Endothelial cell of umbilical vein (primary cell): ENCODE measurements around the gene DDR1. TPM values are rescaled to one million over a fixed set of nuclear protein-coding genes. Genes with fewer than 3 reads are reported as not detected.
A peak's percentile ranks its signal among the peaks of the same experiment; 100 is the strongest.

Source experiments
- BruUV-seq: library from RNA; stranded (reverse); fragments of 400-500 nt; replicated peaks from 2 replicates; lab custom pipeline; 2021; lab: Mats Ljungman, UMichigan
- CTCF ChIA-PET: fragments of 300-600, 350-600 bp; sonication (Branson Sonifier 250); formaldehyde crosslinking; loops from one replicate; lab custom pipeline; 2021; ENCODE audit warnings: antibody characterized with exemption, inconsistent platforms; lab: Charles Lee
- POLR2A ChIA-PET: fragments of 300-600, 350-600 bp; sonication (Branson Sonifier 250); formaldehyde crosslinking; loops from one replicate; lab custom pipeline; 2021; ENCODE audit warnings: antibody characterized with exemption, inconsistent platforms; lab: Charles Lee
- DNase-seq: peaks from one replicate; pipeline ENCODE4 v3.0.0-alpha.2; 2011; ENCODE audit warnings: low read depth, low spot score
- FAIRE-seq: peaks from 2 replicates; lab custom pipeline; 2011; peaks lifted over from hg19 to GRCh38; lab: Jason Lieb, UNC
- H2AFZ ChIP-seq: 2 replicates; pipeline ENCODE4 v1.6.0; 2012; ENCODE audit warnings: low read depth, low read length, control low read depth, inconsistent platforms
- H3K27ac ChIP-seq: 2 replicates; pipeline ENCODE4 v1.5.1; 2011; ENCODE audit warnings: low read depth, mild to moderate bottlenecking, control low read depth, low read length, moderate library complexity; ENCODE audit not compliant: insufficient read depth
- H3K27me3 ChIP-seq, 2 experiments: 2 replicates each; pipeline versions ENCODE4 v1.6.0 to v1.6.1; 2011; ENCODE audit warnings: low read length in 2 of 2, mixed read lengths in 1 of 2; ENCODE audit not compliant: control insufficient read depth in 2 of 2, insufficient read depth in 2 of 2
- H3K36me3 ChIP-seq, 2 experiments: 2 replicates in 1 of 2; 3 replicates in 1 of 2; pipeline ENCODE4 v1.5.1; 2011; ENCODE audit warnings: low read length in 2 of 2, mild to moderate bottlenecking in 1 of 2, moderate library complexity in 1 of 2; ENCODE audit not compliant: control insufficient read depth in 2 of 2, insufficient read depth in 2 of 2; ENCODE audit errors: extremely low read depth in 1 of 2
- H3K4me1 ChIP-seq: 3 replicates; pipeline ENCODE4 v1.5.1; 2011; ENCODE audit warnings: mild to moderate bottlenecking, low read length; ENCODE audit not compliant: control insufficient read depth, insufficient read depth; ENCODE audit errors: extremely low read depth
- H3K4me2 ChIP-seq: 2 replicates; pipeline ENCODE4 v1.6.1; 2011; ENCODE audit warnings: low read length, control low read depth, mixed read lengths; ENCODE audit not compliant: insufficient read depth
- H3K4me3 ChIP-seq, 3 experiments: fragments of 200-600 bp in 1 of 3; sonication (generic), shearing (Covaris generic) in 1 of 3; replicated peaks in 1 of 3; 2 replicates each; pipeline ENCODE4 v1.5.1; 2011 to 2016; ENCODE audit warnings: control low read depth in 3 of 3, low read length in 3 of 3, mild to moderate bottlenecking in 2 of 3, inconsistent platforms in 1 of 3, low read depth in 1 of 3, moderate library complexity in 1 of 3; ENCODE audit not compliant: insufficient read depth in 1 of 3
- H3K79me2 ChIP-seq: 2 replicates; pipeline ENCODE4 v1.6.0; 2012; ENCODE audit warnings: low read length, inconsistent platforms; ENCODE audit not compliant: control insufficient read depth, insufficient read depth
- H3K9ac ChIP-seq: replicated peaks from 2 replicates; pipeline ENCODE3; 2011; ENCODE audit warnings: low read length, control low read depth; ENCODE audit not compliant: insufficient read depth; ENCODE audit errors: extremely low read depth
- H3K9me1 ChIP-seq: replicated peaks from 3 replicates; pipeline ENCODE4 v1.6.0; 2011; ENCODE audit warnings: mild to moderate bottlenecking, low read length; ENCODE audit not compliant: control insufficient read depth, insufficient read depth; ENCODE audit errors: extremely low read depth
- H3K9me3 ChIP-seq: replicated peaks from 2 replicates; pipeline ENCODE4 v1.5.1; 2012; ENCODE audit warnings: low read length, inconsistent platforms; ENCODE audit not compliant: control insufficient read depth, insufficient read depth
- H4K20me1 ChIP-seq: replicated peaks from 2 replicates; pipeline ENCODE3; 2011; ENCODE audit warnings: mild to moderate bottlenecking, low read length; ENCODE audit not compliant: control insufficient read depth, insufficient read depth; ENCODE audit errors: extremely low read depth
- EZH2 ChIP-seq: IDR thresholded peaks from 2 replicates; pipeline ENCODE4 v1.6.1; 2012; ENCODE audit warnings: borderline replicate concordance, low read depth, mild to moderate bottlenecking, moderate library complexity, low read length, inconsistent platforms; ENCODE audit not compliant: severe bottlenecking
- FOS ChIP-seq: IDR thresholded peaks from 2 replicates; pipeline ENCODE4 v1.6.1; 2011; ENCODE audit warnings: mild to moderate bottlenecking, low read length, moderate library complexity, borderline replicate concordance; ENCODE audit not compliant: insufficient read depth
- GATA2 ChIP-seq: IDR thresholded peaks from 2 replicates; pipeline ENCODE4 v1.7.0; 2011; ENCODE audit warnings: low read depth, mild to moderate bottlenecking, moderate library complexity, mixed read lengths, low read length; ENCODE audit not compliant: insufficient read length, insufficient read depth
- JUN ChIP-seq: IDR thresholded peaks from 2 replicates; pipeline ENCODE4 v1.6.1; 2011; ENCODE audit warnings: borderline replicate concordance, low read depth; ENCODE audit not compliant: insufficient read length, insufficient read depth
- MYC ChIP-seq: IDR thresholded peaks from one replicate; pipeline ENCODE4 v1.6.1; 2011; ENCODE audit warnings: mild to moderate bottlenecking, low read depth, low read length
- POLR2A ChIP-seq: IDR thresholded peaks from 2 replicates; pipeline ENCODE4 v1.6.1; 2012; ENCODE audit warnings: low read depth, mild to moderate bottlenecking, control low read depth, low read length
- POLR2AphosphoS5 ChIP-seq: IDR thresholded peaks from 2 replicates; pipeline ENCODE4 v1.6.1; 2012; ENCODE audit warnings: low read depth, mild to moderate bottlenecking, control low read depth, low read length, moderate library complexity; ENCODE audit not compliant: insufficient read depth
- dilution Hi-C: fragments of 300-500 bp; cut with MboI; formaldehyde crosslinking; loops from one replicate; pipeline ENCODE4 v1.15.0; 2019; ENCODE audit warnings: low sequenced_read_pairs; ENCODE audit not compliant: extremely low pct_ligation_motif_present
- intact Hi-C: fragments of 100-400 bp; cut with micrococcal nuclease; formaldehyde crosslinking; loops from one replicate; pipeline ENCODE4 v1.10.0; 2022
- polyA plus RNA-seq, 4 experiments: library from polyadenylated mRNA; depleted of rRNA in 3 of 4; stranded (reverse) in 3 of 4; unstranded in 1 of 4; fragments of >200 nt; gene quantifications; 2 replicates each; pipeline versions ENCODE4 v1.2.1 to v1.2.3, GENCODE V29; 2011 to 2012; ENCODE audit warnings: missing spikeins in 1 of 4
- total RNA-seq: library from RNA; stranded (reverse); gene quantifications from 2 replicates; pipeline ENCODE4 v1.2.3, GENCODE V29; 2021
- TF ChIP-seq, protein P1 (sequence below), 2 donors: IDR thresholded peaks; 1 replicate in 1 of 2; 2 replicates in 1 of 2; pipeline ENCODE4 v1.5.1; 2011; ENCODE audit warnings: low read length in 2 of 2, mild to moderate bottlenecking in 2 of 2, moderate library complexity in 2 of 2, control low read depth in 1 of 2, inconsistent platforms in 1 of 2, low read depth in 1 of 2; ENCODE audit not compliant: insufficient read depth in 1 of 2; ENCODE audit errors: extremely low read depth in 1 of 2
- TF ChIP-seq, protein P2 (sequence below): IDR thresholded peaks from 2 replicates; pipeline ENCODE4 v1.6.1; 2011; ENCODE audit not compliant: insufficient read depth, insufficient read length

Gene DDR1
- total and polyA plus RNA-seq, 2 donors (not counting 3 experiments of a cell fraction or from before 2014, with no cell fraction given): 8.8 to 22.9 TPM

DNA sequence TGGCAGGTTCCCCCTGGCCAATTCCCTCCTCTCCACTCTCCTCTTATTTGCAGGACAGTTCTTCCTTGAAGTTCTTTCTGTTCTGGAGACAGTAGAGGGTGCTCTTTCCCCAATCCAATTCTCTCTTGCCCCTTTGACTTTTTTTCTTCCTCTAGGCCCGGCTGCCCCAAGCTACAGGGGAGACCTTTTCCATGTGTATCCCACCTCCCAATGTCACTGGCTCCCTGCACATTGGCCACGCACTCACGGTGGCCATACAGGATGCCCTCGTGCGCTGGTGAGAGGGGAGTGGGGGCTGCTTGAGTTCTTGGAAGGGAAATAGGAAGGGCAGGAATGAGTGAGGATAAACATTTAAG lies 31.2 kb downstream of the DDR1 start:
- POLR2A ChIA-PET: no interaction called here
- peak overlapping the region; percentile 66 for H2AFZ ChIP-seq
- BruUV-seq: no TSS peak
- no peak overlapping the region for H3K4me2 ChIP-seq
- dilution Hi-C loops (no loop called here), intact Hi-C loops (loop anchor here (1.0 kb wide), 6 partner anchors 127 to 277 kb away; no protein-coding TSS in a partner anchor)
- TF ChIP-seq, protein P1, sequence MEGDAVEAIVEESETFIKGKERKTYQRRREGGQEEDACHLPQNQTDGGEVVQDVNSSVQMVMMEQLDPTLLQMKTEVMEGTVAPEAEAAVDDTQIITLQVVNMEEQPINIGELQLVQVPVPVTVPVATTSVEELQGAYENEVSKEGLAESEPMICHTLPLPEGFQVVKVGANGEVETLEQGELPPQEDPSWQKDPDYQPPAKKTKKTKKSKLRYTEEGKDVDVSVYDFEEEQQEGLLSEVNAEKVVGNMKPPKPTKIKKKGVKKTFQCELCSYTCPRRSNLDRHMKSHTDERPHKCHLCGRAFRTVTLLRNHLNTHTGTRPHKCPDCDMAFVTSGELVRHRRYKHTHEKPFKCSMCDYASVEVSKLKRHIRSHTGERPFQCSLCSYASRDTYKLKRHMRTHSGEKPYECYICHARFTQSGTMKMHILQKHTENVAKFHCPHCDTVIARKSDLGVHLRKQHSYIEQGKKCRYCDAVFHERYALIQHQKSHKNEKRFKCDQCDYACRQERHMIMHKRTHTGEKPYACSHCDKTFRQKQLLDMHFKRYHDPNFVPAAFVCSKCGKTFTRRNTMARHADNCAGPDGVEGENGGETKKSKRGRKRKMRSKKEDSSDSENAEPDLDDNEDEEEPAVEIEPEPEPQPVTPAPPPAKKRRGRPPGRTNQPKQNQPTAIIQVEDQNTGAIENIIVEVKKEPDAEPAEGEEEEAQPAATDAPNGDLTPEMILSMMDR (IDR thresholded peaks at IDR 0.05; ENCODE audit: extremely low read depth in 1 of 2, insufficient read depth in 1 of 2, low read depth in 1 of 2, low read length in 2 of 2): peak; percentile 54
- TF ChIP-seq EZH2: no peak
- no peak for TF ChIP-seq POLR2AphosphoS5
- no peaks in the 10 kb centered on the region for H3K27me3 ChIP-seq
- CTCF ChIA-PET: interaction anchor here (0.7 to 7.6 kb wide), 33 partner anchors 8 to 451 kb away, joined by 3 to 142 read pairs (median 5); partner anchors contain the start of genes DDR1, GTF2H4, MUCL3 and PSORS1C1
- H3K79me2 ChIP-seq: no peaks in the 10 kb centered on the region
- H3K27ac ChIP-seq: no peak overlapping the region
- H3K4me3 ChIP-seq: no peak overlapping the region
- no peaks in the 10 kb centered on the region for H4K20me1 ChIP-seq
- H3K9ac ChIP-seq: no peak overlapping the region
- no peaks in the 10 kb centered on the region for H3K9me3 ChIP-seq
- DNase-seq (peak; percentile 75), FAIRE-seq (peak; percentile 81)
- H3K36me3 ChIP-seq: peaks cover 2 to 33% of the 10 kb centered on the region in 2 experiments
- peaks cover 25% of the 10 kb centered on the region for H3K4me1 ChIP-seq
- H3K9me1 ChIP-seq: no peaks in the 10 kb centered on the region

DNA sequence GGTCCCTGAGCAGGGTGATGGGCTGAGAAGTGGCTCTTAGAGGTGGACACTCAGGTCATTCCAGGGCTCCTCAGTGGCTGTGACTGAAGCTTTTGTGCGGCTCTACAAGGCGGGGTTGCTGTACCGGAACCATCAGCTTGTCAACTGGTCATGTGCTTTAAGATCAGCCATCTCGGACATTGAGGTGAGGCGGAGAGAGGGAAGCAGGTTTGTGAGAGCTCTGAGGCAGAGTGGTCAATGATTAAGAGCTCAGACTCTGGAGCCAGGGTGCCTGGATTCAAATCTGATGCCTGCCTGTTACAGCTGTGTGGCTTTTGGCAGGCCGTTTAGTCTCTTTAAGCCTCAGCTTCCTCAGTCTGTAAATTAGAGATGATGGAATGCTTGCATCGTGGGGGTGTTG lies 32.7 kb downstream of the DDR1 start:
- Histone ChIP-seq H3K27ac (no peak overlapping the region), H3K27me3 (no peaks in the 10 kb centered on the region), H3K9ac (no peak overlapping the region), H3K9me1 (no peaks in the 10 kb centered on the region), H3K4me3 (no peak overlapping the region), H2AFZ (no peak overlapping the region), H4K20me1 (no peaks in the 10 kb centered on the region), H3K79me2 (no peaks in the 10 kb centered on the region), H3K36me3 (peaks cover 0 to 33% of the 10 kb centered on the region in 2 experiments), H3K4me1 (peaks cover 25% of the 10 kb centered on the region), H3K9me3 (no peaks in the 10 kb centered on the region), H3K4me2 (no peak overlapping the region)
- FAIRE-seq: no peak
- TF ChIP-seq FOS: no peak
- TF ChIP-seq POLR2AphosphoS5: no peak
- TF ChIP-seq EZH2: no peak
- TF ChIP-seq, protein P2, sequence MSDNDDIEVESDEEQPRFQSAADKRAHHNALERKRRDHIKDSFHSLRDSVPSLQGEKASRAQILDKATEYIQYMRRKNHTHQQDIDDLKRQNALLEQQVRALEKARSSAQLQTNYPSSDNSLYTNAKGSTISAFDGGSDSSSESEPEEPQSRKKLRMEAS: no peak
- no peak for TF ChIP-seq MYC
- TF ChIP-seq JUN: no peak
- TF ChIP-seq, protein P1 (IDR thresholded peaks at IDR 0.05; ENCODE audit: extremely low read depth in 1 of 2, insufficient read depth in 1 of 2, low read depth in 1 of 2, low read length in 2 of 2): no peak
- no peak for TF ChIP-seq POLR2A
- TF ChIP-seq GATA2: no peak
- intact Hi-C loops: no loop called here
- POLR2A ChIA-PET: no interaction called here
- no TSS peak for BruUV-seq
- no peak for DNase-seq
- dilution Hi-C loops: no loop called here
- CTCF ChIA-PET: interaction anchor here (1.0 to 7.6 kb wide), 10 partner anchors 8 to 212 kb away, joined by 3 to 142 read pairs (median 20); partner anchors contain the start of gene GTF2H4
